ENCODE measurements around the gene BRIP1.

The BRIP1 gene

GRCh38 chr17:61877837-61878236 is 14.5 kb upstream of the BRIP1 start:
- no peak overlapping the region for H3K4me2 ChIP-seq
- no peak overlapping the region for H3K27ac ChIP-seq
- no peaks in the 10 kb centered on the region; the same call in 1 of the 2 replicates for H3K36me3 ChIP-seq (ENCODE audit: insufficient read depth)

GRCh38 chr17:61875804-61876203 is 12.5 kb upstream of the BRIP1 start:
- Histone ChIP-seq H3K36me3 (ENCODE audit: insufficient read depth) (0 out of 2 replicates have a peak, but pooled peaks cover 4% of the 10 kb centered on the region), H3K27ac (no peak overlapping the region)

More at GRCh38 chr17:61877837-61878236, 14.5 kb upstream of the BRIP1 start:
- TF ChIP-seq CTCF (conservative IDR thresholded peaks at IDR 0.05; ENCODE audit: low read depth, low read length), result no peak
- H3K9ac ChIP-seq, result no peak overlapping the region
- peaks cover 6% of the 10 kb centered on the region for H3K4me1 ChIP-seq (ENCODE audit: low read depth, poor library complexity, severe bottlenecking)
- H4K20me1 ChIP-seq (ENCODE audit: insufficient read depth), result no peaks in the 10 kb centered on the region
- H3K79me2 ChIP-seq (ENCODE audit: insufficient read depth, low read depth), result no peaks in the 10 kb centered on the region
- H3K27me3 ChIP-seq (ENCODE audit: insufficient read depth, low read depth), result no peaks in the 10 kb centered on the region
- no peak overlapping the region for H3K4me3 ChIP-seq (IDR thresholded peaks at IDR 0.05; ENCODE audit: insufficient read depth, low read depth, low read length)
- no peak overlapping the region for H2AFZ ChIP-seq (ENCODE audit: low read depth)

GRCh38 chr17:61875285-61875684 is 12.0 kb upstream of the BRIP1 start:
- no peak overlapping the region for H3K27ac ChIP-seq
- H3K79me2 ChIP-seq (ENCODE audit: insufficient read depth, low read depth), result no peaks in the 10 kb centered on the region
- no peak for TF ChIP-seq CTCF (conservative IDR thresholded peaks at IDR 0.05; ENCODE audit: low read depth, low read length)
- H3K9ac ChIP-seq, result no peak overlapping the region
- peaks cover 5% of the 10 kb centered on the region; the same call in 1 of the 2 replicates for H3K36me3 ChIP-seq (ENCODE audit: insufficient read depth)
- H3K27me3 ChIP-seq (ENCODE audit: insufficient read depth, low read depth), result no peaks in the 10 kb centered on the region
- H3K4me2 ChIP-seq, result no peak overlapping the region
- no peak overlapping the region for H2AFZ ChIP-seq (ENCODE audit: low read depth)
- no peaks in the 10 kb centered on the region for H4K20me1 ChIP-seq (ENCODE audit: insufficient read depth)
- peaks cover 6% of the 10 kb centered on the region for H3K4me1 ChIP-seq (ENCODE audit: low read depth, poor library complexity, severe bottlenecking)
- no peak overlapping the region for H3K4me3 ChIP-seq (IDR thresholded peaks at IDR 0.05; ENCODE audit: insufficient read depth, low read depth, low read length)

More at GRCh38 chr17:61875804-61876203, 12.5 kb upstream of the BRIP1 start:
- no peaks in the 10 kb centered on the region for H3K27me3 ChIP-seq (ENCODE audit: insufficient read depth, low read depth)
- TF ChIP-seq CTCF (conservative IDR thresholded peaks at IDR 0.05; ENCODE audit: low read depth, low read length), result no peak
- H3K79me2 ChIP-seq (ENCODE audit: insufficient read depth, low read depth), result no peaks in the 10 kb centered on the region
- H4K20me1 ChIP-seq (ENCODE audit: insufficient read depth), result no peaks in the 10 kb centered on the region
- no peak overlapping the region for H3K9ac ChIP-seq
- no peak overlapping the region for H3K4me2 ChIP-seq
- H3K4me1 ChIP-seq (ENCODE audit: low read depth, poor library complexity, severe bottlenecking), result peaks cover 6% of the 10 kb centered on the region
- H3K4me3 ChIP-seq (IDR thresholded peaks at IDR 0.05; ENCODE audit: insufficient read depth, low read depth, low read length), result no peak overlapping the region
- H2AFZ ChIP-seq (ENCODE audit: low read depth), result no peak overlapping the region

GRCh38 chr17:61874075-61874474 is 10.7 kb upstream of the BRIP1 start:
- Histone ChIP-seq H3K4me1 (ENCODE audit: low read depth, poor library complexity, severe bottlenecking) (peaks cover 3% of the 10 kb centered on the region), H4K20me1 (ENCODE audit: insufficient read depth) (no peaks in the 10 kb centered on the region), H3K79me2 (ENCODE audit: insufficient read depth, low read depth) (no peaks in the 10 kb centered on the region), H3K27ac (no peak overlapping the region), H3K4me2 (no peak overlapping the region), H3K9ac (no peak overlapping the region), H3K27me3 (ENCODE audit: insufficient read depth, low read depth) (no peaks in the 10 kb centered on the region), H3K4me3 (IDR thresholded peaks at IDR 0.05; ENCODE audit: insufficient read depth, low read depth, low read length) (no peak overlapping the region), H3K36me3 (ENCODE audit: insufficient read depth) (peaks cover 5% of the 10 kb centered on the region; the same call in 1 of the 2 replicates), H2AFZ (ENCODE audit: low read depth) (no peak overlapping the region)
- no peak for TF ChIP-seq CTCF (conservative IDR thresholded peaks at IDR 0.05; ENCODE audit: low read depth, low read length)

Measured in KMS-11 (cell line).